ENCODE results near the gene PXDN. TPM values are rescaled to one million over a fixed set of nuclear protein-coding genes. Genes with fewer than 3 reads are reported as not detected.

The PXDN gene
- total RNA-seq, 1 experiment from 2014 or later, result 0.25 TPM

DNA sequence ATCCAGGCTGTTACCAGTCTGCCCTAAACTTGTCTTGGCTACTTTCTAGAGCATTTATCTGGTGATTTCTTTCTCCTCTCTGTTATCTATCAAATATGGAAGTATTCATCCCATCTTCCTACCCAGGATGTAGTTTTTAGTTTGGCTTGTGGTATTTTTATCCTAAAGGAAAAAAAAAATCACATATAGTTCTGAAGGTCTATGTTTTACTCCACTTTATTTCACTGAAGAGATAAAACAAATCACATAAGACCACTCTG lies 62.2 kb downstream of the PXDN start:
- Mint-ChIP-seq H3K27ac (ENCODE audit: unreplicated experiment) (no peak overlapping the region), H3K4me3 (ENCODE audit: unreplicated experiment) (no peak overlapping the region), H3K36me3 (ENCODE audit: insufficient read depth, unreplicated experiment) (no peaks in the 10 kb centered on the region), H3K27me3 (ENCODE audit: insufficient read depth, unreplicated experiment) (no peaks in the 10 kb centered on the region), H3K9me3 (ENCODE audit: unreplicated experiment) (no peaks in the 10 kb centered on the region), H3K4me1 (ENCODE audit: low read depth, unreplicated experiment) (peaks cover 10% of the 10 kb centered on the region)
- Histone ChIP-seq H3K4me3 (ENCODE audit: low read depth, low read length) (no peak overlapping the region), H3K9me3 (no peaks in the 10 kb centered on the region), H3K27me3 (replicated peaks; ENCODE audit: control insufficient read depth, insufficient read depth, low read length) (no peaks in the 10 kb centered on the region), H3K36me3 (ENCODE audit: control insufficient read depth, insufficient read depth, low read length) (no peaks in the 10 kb centered on the region), H3K4me1 (peaks cover 13% of the 10 kb centered on the region)
- TF ChIP-seq, protein P1, sequence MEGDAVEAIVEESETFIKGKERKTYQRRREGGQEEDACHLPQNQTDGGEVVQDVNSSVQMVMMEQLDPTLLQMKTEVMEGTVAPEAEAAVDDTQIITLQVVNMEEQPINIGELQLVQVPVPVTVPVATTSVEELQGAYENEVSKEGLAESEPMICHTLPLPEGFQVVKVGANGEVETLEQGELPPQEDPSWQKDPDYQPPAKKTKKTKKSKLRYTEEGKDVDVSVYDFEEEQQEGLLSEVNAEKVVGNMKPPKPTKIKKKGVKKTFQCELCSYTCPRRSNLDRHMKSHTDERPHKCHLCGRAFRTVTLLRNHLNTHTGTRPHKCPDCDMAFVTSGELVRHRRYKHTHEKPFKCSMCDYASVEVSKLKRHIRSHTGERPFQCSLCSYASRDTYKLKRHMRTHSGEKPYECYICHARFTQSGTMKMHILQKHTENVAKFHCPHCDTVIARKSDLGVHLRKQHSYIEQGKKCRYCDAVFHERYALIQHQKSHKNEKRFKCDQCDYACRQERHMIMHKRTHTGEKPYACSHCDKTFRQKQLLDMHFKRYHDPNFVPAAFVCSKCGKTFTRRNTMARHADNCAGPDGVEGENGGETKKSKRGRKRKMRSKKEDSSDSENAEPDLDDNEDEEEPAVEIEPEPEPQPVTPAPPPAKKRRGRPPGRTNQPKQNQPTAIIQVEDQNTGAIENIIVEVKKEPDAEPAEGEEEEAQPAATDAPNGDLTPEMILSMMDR (IDR thresholded peaks at IDR 0.05; ENCODE audit: insufficient read depth in 1 of 2, low read depth in 1 of 2, low read length in 1 of 2, severe bottlenecking in 1 of 2, unreplicated experiment in 1 of 2), result no peak
- intact Hi-C loops (cut with micrococcal nuclease; ENCODE audit: unreplicated experiment), result no loop called here
- ChIA-PET CTCF (no interaction called here), POLR2A (no interaction called here)
- no TSS peak for BruUV-seq (replicated peaks)
- no peak for DNase-seq

DNA sequence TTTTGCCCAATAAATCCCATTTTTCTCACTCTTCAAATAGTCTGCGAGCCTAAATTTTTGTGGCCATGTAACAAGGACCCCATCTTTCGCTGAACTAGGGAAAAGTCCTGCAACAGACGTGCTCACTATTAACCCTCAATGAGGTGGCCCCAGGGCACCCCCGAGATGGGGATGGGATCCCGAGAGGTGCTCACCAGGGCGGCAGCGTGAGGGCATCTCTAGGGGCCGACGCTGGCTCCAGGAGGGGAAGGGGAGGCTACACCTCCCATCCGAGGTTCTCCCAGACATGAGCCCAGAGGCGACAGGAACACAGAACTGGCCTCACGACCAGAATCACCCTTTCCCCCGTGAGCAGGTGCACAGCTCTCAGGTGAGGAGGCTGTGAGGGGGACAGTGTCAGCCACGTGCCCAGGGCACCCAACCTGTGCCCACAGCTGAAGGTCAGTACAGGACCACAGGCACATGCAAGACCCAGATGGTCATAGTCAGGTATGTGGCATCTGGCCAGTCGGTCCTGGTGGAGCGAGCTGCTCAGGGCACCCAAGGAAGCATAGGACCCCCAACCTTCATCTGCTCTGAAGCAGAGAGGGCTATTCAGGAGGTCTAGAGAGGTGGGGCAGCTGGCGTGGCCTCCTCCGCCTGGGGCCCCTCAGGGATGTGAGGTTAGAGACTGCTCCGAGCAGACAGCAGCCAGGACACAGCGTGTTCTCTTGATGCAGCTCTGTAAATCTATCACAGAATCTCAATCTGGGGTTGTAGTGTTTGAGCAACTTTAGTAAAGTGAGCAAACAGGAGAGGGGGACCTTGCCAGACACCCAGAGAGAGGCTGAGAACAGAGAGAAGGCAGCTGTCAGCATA lies 62.8 kb downstream of the PXDN start:
- ChIA-PET CTCF (no interaction called here), POLR2A (no interaction called here)
- H3K36me3 Mint-ChIP-seq (ENCODE audit: insufficient read depth, unreplicated experiment), result no peaks in the 10 kb centered on the region
- intact Hi-C loops (cut with micrococcal nuclease; ENCODE audit: unreplicated experiment), result no loop called here
- no peak overlapping the region for H3K27ac Mint-ChIP-seq (ENCODE audit: unreplicated experiment)
- H3K9me3 Mint-ChIP-seq (ENCODE audit: unreplicated experiment), result no peaks in the 10 kb centered on the region
- Histone ChIP-seq H3K4me1 (peaks cover 11% of the 10 kb centered on the region), H3K4me3 (ENCODE audit: low read depth, low read length) (no peak overlapping the region), H3K36me3 (ENCODE audit: control insufficient read depth, insufficient read depth, low read length) (no peaks in the 10 kb centered on the region), H3K27me3 (replicated peaks; ENCODE audit: control insufficient read depth, insufficient read depth, low read length) (no peaks in the 10 kb centered on the region), H3K9me3 (no peaks in the 10 kb centered on the region)
- TF ChIP-seq, protein P1 (IDR thresholded peaks at IDR 0.05; ENCODE audit: insufficient read depth in 1 of 2, low read depth in 1 of 2, low read length in 1 of 2, severe bottlenecking in 1 of 2, unreplicated experiment in 1 of 2), result no peak
- no peak for DNase-seq
- BruUV-seq (replicated peaks), result no TSS peak
- peaks cover 4% of the 10 kb centered on the region for H3K4me1 Mint-ChIP-seq (ENCODE audit: low read depth, unreplicated experiment)
- no peaks in the 10 kb centered on the region for H3K27me3 Mint-ChIP-seq (ENCODE audit: insufficient read depth, unreplicated experiment)
- no peak overlapping the region for H3K4me3 Mint-ChIP-seq (ENCODE audit: unreplicated experiment)

DNA sequence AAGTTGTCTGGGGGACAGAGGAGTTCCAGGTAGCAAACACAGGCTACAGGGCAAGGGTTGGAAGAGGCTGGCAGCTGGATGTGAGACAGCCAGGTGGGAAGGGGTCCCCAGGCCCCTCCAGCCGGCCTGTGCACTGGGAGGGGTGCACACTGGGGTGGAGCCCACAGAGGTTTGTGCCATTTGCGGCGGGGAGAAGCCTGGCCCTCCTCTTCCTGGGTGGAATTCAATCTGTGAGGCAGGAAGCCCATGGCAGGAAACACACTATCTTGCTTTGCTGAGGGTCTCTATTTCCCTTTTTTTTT lies 63.3 kb downstream of the PXDN start:
- no TSS peak for BruUV-seq (replicated peaks)
- ChIA-PET POLR2A (no interaction called here), CTCF (no interaction called here)
- no peaks in the 10 kb centered on the region for H3K4me1 Mint-ChIP-seq (ENCODE audit: low read depth, unreplicated experiment)
- H3K27me3 ChIP-seq (replicated peaks; ENCODE audit: control insufficient read depth, insufficient read depth, low read length), result no peaks in the 10 kb centered on the region
- H3K36me3 Mint-ChIP-seq (ENCODE audit: insufficient read depth, unreplicated experiment), result no peaks in the 10 kb centered on the region
- H3K9me3 Mint-ChIP-seq (ENCODE audit: unreplicated experiment), result no peaks in the 10 kb centered on the region
- intact Hi-C loops (cut with micrococcal nuclease; ENCODE audit: unreplicated experiment), result no loop called here
- no peaks in the 10 kb centered on the region for H3K9me3 ChIP-seq
- H3K36me3 ChIP-seq (ENCODE audit: control insufficient read depth, insufficient read depth, low read length), result no peaks in the 10 kb centered on the region
- H3K27ac Mint-ChIP-seq (ENCODE audit: unreplicated experiment), result no peak overlapping the region
- no peaks in the 10 kb centered on the region for H3K27me3 Mint-ChIP-seq (ENCODE audit: insufficient read depth, unreplicated experiment)
- no peak overlapping the region for H3K4me3 Mint-ChIP-seq (ENCODE audit: unreplicated experiment)
- TF ChIP-seq, protein P1 (IDR thresholded peaks at IDR 0.05; ENCODE audit: insufficient read depth in 1 of 2, low read depth in 1 of 2, low read length in 1 of 2, severe bottlenecking in 1 of 2, unreplicated experiment in 1 of 2), result no peak
- DNase-seq, result no peak
- no peak overlapping the region for H3K4me3 ChIP-seq (ENCODE audit: low read depth, low read length)
- peaks cover 5% of the 10 kb centered on the region for H3K4me1 ChIP-seq
